ENCODE data around the gene CSNK1G1. TPM values are rescaled to one million over a fixed set of nuclear protein-coding genes. Genes with fewer than 3 reads are reported as not detected.

CSNK1G1 gene
- total RNA-seq, 1 experiment from 2014 or later: 19.6 TPM

DNA sequence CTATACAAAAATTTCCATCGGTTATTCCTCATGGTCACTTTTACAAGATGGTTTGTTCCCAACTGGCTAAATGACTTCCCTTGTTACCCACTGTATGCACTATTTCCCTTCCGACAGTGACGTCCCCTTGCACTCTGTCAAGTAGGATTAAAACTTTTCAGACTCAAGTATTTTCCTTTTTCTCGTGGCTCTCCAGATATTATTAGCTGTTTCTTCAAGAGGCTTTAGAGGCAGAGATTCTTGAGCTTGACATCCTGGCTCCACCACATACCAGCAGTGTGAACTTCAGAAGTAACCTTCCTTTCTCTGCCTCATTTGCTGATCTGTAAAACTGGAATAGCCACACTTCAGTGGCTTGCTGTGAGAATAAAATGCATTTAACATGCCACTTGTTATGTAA is 14.0 kb downstream of the CSNK1G1 start:
- Histone ChIP-seq H3K27me3 (ENCODE audit: insufficient read depth, low read depth) (no peaks in the 10 kb centered on the region), H3K4me3 (no peak overlapping the region), H3K9me3 (ENCODE audit: insufficient read depth, low read depth) (no peaks in the 10 kb centered on the region), H3K36me3 (ENCODE audit: low read depth) (peaks cover 4% of the 10 kb centered on the region; the same call in 1 of the 2 replicates), H4K20me1 (ENCODE audit: insufficient read depth) (no peaks in the 10 kb centered on the region), H3K4me2 (no peak overlapping the region), H3K79me2 (ENCODE audit: low read depth) (0 out of 2 replicates have a peak, but pooled peaks cover 16% of the 10 kb centered on the region), H3F3A (ENCODE audit: insufficient read depth, low read depth) (no peaks in the 10 kb centered on the region), H3K27ac (no peak overlapping the region), H3K9me2 (ENCODE audit: insufficient read depth) (no peaks in the 10 kb centered on the region), H3K4me1 (replicated peaks; ENCODE audit: insufficient read depth) (no peaks in the 10 kb centered on the region), H2AFZ (no peak overlapping the region)
- intact Hi-C loops (cut with micrococcal nuclease; ENCODE audit: unreplicated experiment): no loop called here
- CTCF ChIA-PET: no interaction called here
- POLR2A ChIA-PET (ENCODE audit: unreplicated experiment): interaction anchor here (0.6 kb wide), 1 partner anchor 108 kb away, joined by 3 read pairs; no protein-coding TSS in a partner anchor
- no peak for TF ChIP-seq EZH2 (IDR thresholded peaks at IDR 0.05; ENCODE audit: low read depth)
- TF ChIP-seq, protein P1, sequence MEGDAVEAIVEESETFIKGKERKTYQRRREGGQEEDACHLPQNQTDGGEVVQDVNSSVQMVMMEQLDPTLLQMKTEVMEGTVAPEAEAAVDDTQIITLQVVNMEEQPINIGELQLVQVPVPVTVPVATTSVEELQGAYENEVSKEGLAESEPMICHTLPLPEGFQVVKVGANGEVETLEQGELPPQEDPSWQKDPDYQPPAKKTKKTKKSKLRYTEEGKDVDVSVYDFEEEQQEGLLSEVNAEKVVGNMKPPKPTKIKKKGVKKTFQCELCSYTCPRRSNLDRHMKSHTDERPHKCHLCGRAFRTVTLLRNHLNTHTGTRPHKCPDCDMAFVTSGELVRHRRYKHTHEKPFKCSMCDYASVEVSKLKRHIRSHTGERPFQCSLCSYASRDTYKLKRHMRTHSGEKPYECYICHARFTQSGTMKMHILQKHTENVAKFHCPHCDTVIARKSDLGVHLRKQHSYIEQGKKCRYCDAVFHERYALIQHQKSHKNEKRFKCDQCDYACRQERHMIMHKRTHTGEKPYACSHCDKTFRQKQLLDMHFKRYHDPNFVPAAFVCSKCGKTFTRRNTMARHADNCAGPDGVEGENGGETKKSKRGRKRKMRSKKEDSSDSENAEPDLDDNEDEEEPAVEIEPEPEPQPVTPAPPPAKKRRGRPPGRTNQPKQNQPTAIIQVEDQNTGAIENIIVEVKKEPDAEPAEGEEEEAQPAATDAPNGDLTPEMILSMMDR (conservative IDR thresholded peaks at IDR 0.05): no peak
- DNase-seq: no peak
- no TSS peak for BruUV-seq (replicated peaks)

GRCh38 chr15:64340355-64340754 is 15.6 kb downstream of the CSNK1G1 start:
- Histone ChIP-seq H3K27me3 (ENCODE audit: insufficient read depth, low read depth) (no peaks in the 10 kb centered on the region), H4K20me1 (ENCODE audit: insufficient read depth) (no peaks in the 10 kb centered on the region; the same call in 1 of the 2 replicates), H3K4me3 (no peak overlapping the region), H3K4me2 (no peak overlapping the region), H3K9me3 (ENCODE audit: insufficient read depth, low read depth) (no peaks in the 10 kb centered on the region), H3K36me3 (ENCODE audit: low read depth) (peaks cover 4% of the 10 kb centered on the region; the same call in 1 of the 2 replicates), H3K9me2 (ENCODE audit: insufficient read depth) (no peaks in the 10 kb centered on the region), H3K27ac (no peak overlapping the region), H3F3A (ENCODE audit: insufficient read depth, low read depth) (no peaks in the 10 kb centered on the region), H3K79me2 (ENCODE audit: low read depth) (0 out of 2 replicates have a peak, but pooled peaks cover 10% of the 10 kb centered on the region), H3K4me1 (replicated peaks; ENCODE audit: insufficient read depth) (no peaks in the 10 kb centered on the region), H2AFZ (no peak overlapping the region)
- DNase-seq: no peak
- ChIA-PET POLR2A (ENCODE audit: unreplicated experiment) (no interaction called here), CTCF (no interaction called here)
- TF ChIP-seq, protein P1 (conservative IDR thresholded peaks at IDR 0.05): no peak
- TF ChIP-seq EZH2 (IDR thresholded peaks at IDR 0.05; ENCODE audit: low read depth): no peak
- intact Hi-C loops (cut with micrococcal nuclease; ENCODE audit: unreplicated experiment): no loop called here
- BruUV-seq (replicated peaks): no TSS peak

GRCh38 chr15:64337761-64338160 is 18.2 kb downstream of the CSNK1G1 start:
- H3K79me2 ChIP-seq (ENCODE audit: low read depth): 0 out of 2 replicates have a peak, but pooled peaks cover 3% of the 10 kb centered on the region
- H3K36me3 ChIP-seq (ENCODE audit: low read depth): peaks cover 4% of the 10 kb centered on the region; the same call in 1 of the 2 replicates
- DNase-seq: no peak
- no TSS peak for BruUV-seq (replicated peaks)
- POLR2A ChIA-PET (ENCODE audit: unreplicated experiment): interaction anchor here (0.7 kb wide), 1 partner anchor 242 kb away, joined by 4 read pairs; no protein-coding TSS in a partner anchor
- H4K20me1 ChIP-seq (ENCODE audit: insufficient read depth): no peaks in the 10 kb centered on the region; the same call in 1 of the 2 replicates
- no peak overlapping the region for H2AFZ ChIP-seq
- intact Hi-C loops (cut with micrococcal nuclease; ENCODE audit: unreplicated experiment): no loop called here
- TF ChIP-seq EZH2 (IDR thresholded peaks at IDR 0.05; ENCODE audit: low read depth): no peak
- TF ChIP-seq, protein P1 (conservative IDR thresholded peaks at IDR 0.05): no peak
- H3K27me3 ChIP-seq (ENCODE audit: insufficient read depth, low read depth): no peaks in the 10 kb centered on the region
- H3K4me2 ChIP-seq: no peak overlapping the region
- CTCF ChIA-PET: no interaction called here
- no peak overlapping the region for H3K27ac ChIP-seq
- H3K9me2 ChIP-seq (ENCODE audit: insufficient read depth): no peaks in the 10 kb centered on the region
- no peaks in the 10 kb centered on the region; the same call in 1 of the 2 replicates for H3F3A ChIP-seq (ENCODE audit: insufficient read depth, low read depth)
- no peaks in the 10 kb centered on the region for H3K4me1 ChIP-seq (replicated peaks; ENCODE audit: insufficient read depth)
- no peak overlapping the region for H3K4me3 ChIP-seq
- H3K9me3 ChIP-seq (ENCODE audit: insufficient read depth, low read depth): no peaks in the 10 kb centered on the region
